DND-41 (cell line): ENCODE measurements around the gene SNCB.

ENCODE experiments used
- ATAC-seq: fragments of 200-7000 bp; cut with Tn5 transposase; 3 replicates; pipeline ENCODE4 v1.9.1; 2021; ENCODE audit warnings: low read depth; ENCODE audit not compliant: insufficient read depth
- DNase-seq: peaks from one replicate; pipeline ENCODE4 v3.0.0-alpha.2; 2020
- H2AFZ ChIP-seq: 2 replicates; pipeline ENCODE4 v1.6.0; 2012; ENCODE audit warnings: low read depth, low read length
- H3K27ac ChIP-seq: 2 replicates; pipeline ENCODE4 v1.5.1; 2012; ENCODE audit warnings: low read length, inconsistent platforms
- H3K27me3 ChIP-seq: fragments of 200-600 bp; sonication (generic); 2 replicates; pipeline ENCODE4 v1.6.0; 2012; ENCODE audit warnings: low read length, mild to moderate bottlenecking, inconsistent platforms; ENCODE audit not compliant: insufficient read depth, poor library complexity
- H3K36me3 ChIP-seq: 2 replicates; pipeline ENCODE4 v1.5.1; 2012; ENCODE audit warnings: low read length, inconsistent platforms; ENCODE audit not compliant: insufficient read depth
- H3K4me1 ChIP-seq: 2 replicates; pipeline ENCODE4 v1.5.1; 2012; ENCODE audit warnings: mild to moderate bottlenecking, low read length; ENCODE audit not compliant: insufficient read depth
- H3K4me2 ChIP-seq: 2 replicates; pipeline ENCODE4 v1.6.0; 2012; ENCODE audit warnings: mild to moderate bottlenecking, moderate library complexity, low read length, inconsistent platforms; ENCODE audit not compliant: insufficient read depth
- H3K4me3 ChIP-seq, 2 experiments: fragments of 200-600 bp in 1 of 2; shearing (Covaris generic) in 1 of 2; 2 replicates each; pipeline ENCODE4 v1.5.1; 2012 to 2016; ENCODE audit warnings: inconsistent platforms in 2 of 2, low read length in 2 of 2, mild to moderate bottlenecking in 2 of 2, low read depth in 1 of 2, moderate library complexity in 1 of 2
- H3K79me2 ChIP-seq: 2 replicates; pipeline ENCODE4 v1.6.0; 2012; ENCODE audit warnings: low read length, inconsistent platforms; ENCODE audit not compliant: insufficient read depth
- H3K9ac ChIP-seq: 2 replicates; pipeline ENCODE4 v1.6.0; 2012; ENCODE audit warnings: low read depth, mild to moderate bottlenecking, inconsistent platforms, low read length, moderate library complexity
- H3K9me3 ChIP-seq: 2 replicates; pipeline ENCODE4 v1.5.1; 2012; ENCODE audit warnings: low read length, moderate library complexity, mild to moderate bottlenecking, inconsistent platforms; ENCODE audit not compliant: insufficient read depth, severe bottlenecking
- H4K20me1 ChIP-seq: 2 replicates; pipeline ENCODE4 v1.6.0; 2012; ENCODE audit warnings: low read length; ENCODE audit not compliant: insufficient read depth
- EZH2 ChIP-seq: IDR thresholded peaks from 3 replicates; pipeline ENCODE4 v1.6.1; 2012; ENCODE audit warnings: borderline replicate concordance, low read depth, mild to moderate bottlenecking, moderate library complexity, low read length, inconsistent platforms; ENCODE audit not compliant: severe bottlenecking
- TF ChIP-seq, protein P1 (sequence below): IDR thresholded peaks from 2 replicates; pipeline ENCODE4 v1.5.1; 2012; ENCODE audit warnings: borderline replicate concordance, low read length, moderate library complexity, mild to moderate bottlenecking; ENCODE audit not compliant: poor library complexity, severe bottlenecking; ENCODE audit errors: extremely low read depth

The SNCB gene

DNA sequence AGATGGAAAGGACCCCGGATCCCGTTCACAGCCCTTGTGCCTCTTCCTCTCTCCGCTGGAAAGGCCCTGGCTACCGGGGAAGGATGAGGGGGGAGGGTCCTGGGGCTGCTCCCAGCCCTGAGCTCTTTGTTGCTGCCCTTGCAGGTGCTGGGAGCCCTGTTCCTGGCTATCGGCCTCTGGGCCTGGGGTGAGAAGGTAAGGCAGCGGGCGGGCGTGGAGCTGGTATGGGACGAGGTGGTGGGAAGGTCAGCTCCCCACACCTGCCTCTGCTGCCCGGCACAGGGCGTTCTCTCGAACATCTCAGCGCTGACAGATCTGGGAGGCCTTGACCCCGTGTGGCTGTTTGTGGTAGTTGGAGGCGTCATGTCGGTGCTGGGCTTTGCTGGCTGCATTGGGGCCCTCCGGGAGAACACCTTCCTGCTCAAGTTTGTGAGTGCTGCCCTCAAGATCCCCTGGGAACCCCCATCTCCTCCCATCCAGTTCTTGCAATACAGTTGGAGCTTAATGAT, 21.2 kb upstream of the SNCB start:
- Histone ChIP-seq H3K27me3 (no peaks in the 10 kb centered on the region), H3K36me3 (peaks cover 39% of the 10 kb centered on the region), H3K4me1 (peaks cover 32% of the 10 kb centered on the region), H3K9ac (no peak overlapping the region), H3K27ac (no peak overlapping the region), H3K79me2 (peaks cover 27% of the 10 kb centered on the region), H3K4me3 (no peak overlapping the region), H4K20me1 (peaks cover 31% of the 10 kb centered on the region; the same call in 1 of the 2 replicates), H3K4me2 (no peak overlapping the region), H3K9me3 (no peaks in the 10 kb centered on the region), H2AFZ (no peak overlapping the region)
- ATAC-seq (no peak), DNase-seq (no peak)
- no peak for TF ChIP-seq EZH2

DNA sequence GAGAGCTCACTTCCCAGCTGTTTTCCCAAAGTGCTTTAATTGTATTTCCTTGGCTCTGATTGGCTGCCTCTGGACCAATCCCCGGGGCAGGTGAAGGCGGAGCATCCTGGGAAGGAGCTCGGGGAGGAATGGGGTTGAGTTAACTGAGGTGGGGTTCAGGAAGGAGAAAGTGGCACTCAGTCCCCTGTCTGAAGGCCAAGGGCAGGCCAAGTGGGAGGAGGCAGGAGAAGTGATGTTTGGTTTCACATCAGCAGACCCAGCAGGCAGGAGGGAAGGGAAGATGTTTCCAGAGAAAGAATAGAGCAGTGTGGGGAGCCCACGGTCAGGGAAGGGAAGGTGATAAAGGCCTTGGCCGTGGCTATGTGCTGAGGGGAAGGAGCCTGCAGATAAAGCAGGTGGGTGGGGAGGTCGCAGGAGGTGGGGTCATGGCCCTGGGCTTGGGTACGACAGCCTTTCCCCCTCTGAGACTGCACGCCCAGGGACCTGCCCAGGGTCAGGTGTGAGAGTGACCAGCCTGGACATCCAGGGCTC, 20.1 kb upstream of the SNCB start:
- DNase-seq: no peak
- peaks cover 40% of the 10 kb centered on the region for H3K4me1 ChIP-seq
- H3K9ac ChIP-seq: no peak overlapping the region
- TF ChIP-seq, protein P1, sequence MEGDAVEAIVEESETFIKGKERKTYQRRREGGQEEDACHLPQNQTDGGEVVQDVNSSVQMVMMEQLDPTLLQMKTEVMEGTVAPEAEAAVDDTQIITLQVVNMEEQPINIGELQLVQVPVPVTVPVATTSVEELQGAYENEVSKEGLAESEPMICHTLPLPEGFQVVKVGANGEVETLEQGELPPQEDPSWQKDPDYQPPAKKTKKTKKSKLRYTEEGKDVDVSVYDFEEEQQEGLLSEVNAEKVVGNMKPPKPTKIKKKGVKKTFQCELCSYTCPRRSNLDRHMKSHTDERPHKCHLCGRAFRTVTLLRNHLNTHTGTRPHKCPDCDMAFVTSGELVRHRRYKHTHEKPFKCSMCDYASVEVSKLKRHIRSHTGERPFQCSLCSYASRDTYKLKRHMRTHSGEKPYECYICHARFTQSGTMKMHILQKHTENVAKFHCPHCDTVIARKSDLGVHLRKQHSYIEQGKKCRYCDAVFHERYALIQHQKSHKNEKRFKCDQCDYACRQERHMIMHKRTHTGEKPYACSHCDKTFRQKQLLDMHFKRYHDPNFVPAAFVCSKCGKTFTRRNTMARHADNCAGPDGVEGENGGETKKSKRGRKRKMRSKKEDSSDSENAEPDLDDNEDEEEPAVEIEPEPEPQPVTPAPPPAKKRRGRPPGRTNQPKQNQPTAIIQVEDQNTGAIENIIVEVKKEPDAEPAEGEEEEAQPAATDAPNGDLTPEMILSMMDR: no peak
- TF ChIP-seq EZH2: no peak
- H4K20me1 ChIP-seq: peaks cover 31% of the 10 kb centered on the region; the same call in 1 of the 2 replicates
- H2AFZ ChIP-seq: no peak overlapping the region
- peaks cover 27% of the 10 kb centered on the region for H3K79me2 ChIP-seq
- no peak overlapping the region for H3K4me3 ChIP-seq
- no peak overlapping the region for H3K27ac ChIP-seq
- no peak for ATAC-seq
- peaks cover 31% of the 10 kb centered on the region for H3K36me3 ChIP-seq
- H3K9me3 ChIP-seq: no peaks in the 10 kb centered on the region
- H3K4me2 ChIP-seq: no peak overlapping the region
- H3K27me3 ChIP-seq: no peaks in the 10 kb centered on the region

DNA sequence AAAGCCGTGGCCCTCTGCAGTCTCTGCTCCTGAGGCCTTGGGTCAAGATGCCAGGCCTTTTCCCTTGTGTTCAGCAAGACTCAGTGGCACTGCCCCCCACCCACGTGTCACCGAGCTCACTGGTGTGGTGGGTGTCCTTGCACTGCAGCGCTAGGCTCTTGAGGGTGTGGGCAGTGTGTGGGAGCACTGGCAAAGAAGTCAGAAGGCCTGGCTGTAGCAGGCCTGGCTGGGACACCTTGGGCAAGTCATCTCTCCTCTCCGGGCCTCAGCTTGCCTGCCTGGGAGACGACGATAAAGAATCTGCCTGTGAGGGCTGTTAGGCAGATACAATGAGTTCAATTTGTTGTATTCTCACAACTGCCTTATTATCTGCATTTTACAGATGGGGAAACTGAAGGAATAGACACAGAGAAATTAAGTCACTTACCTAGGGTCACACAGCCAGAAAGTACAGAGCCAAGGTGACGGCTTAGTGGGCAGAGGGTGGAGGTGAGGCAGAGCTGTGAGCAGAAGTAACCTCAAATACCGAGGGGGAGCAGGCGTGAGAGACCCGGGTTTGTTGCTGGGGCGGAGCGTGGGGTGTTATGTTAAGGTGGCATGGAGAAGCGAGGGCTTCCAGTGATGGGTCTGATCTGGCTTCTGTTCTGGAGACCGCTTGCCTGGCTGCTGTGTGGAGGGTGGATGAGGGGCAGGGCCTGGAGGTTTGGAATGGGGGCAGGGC, 18.3 kb upstream of the SNCB start:
- H3K36me3 ChIP-seq: peaks cover 16% of the 10 kb centered on the region
- no peaks in the 10 kb centered on the region for H3K27me3 ChIP-seq
- peak overlapping the region; percentile 83 to 90; a peak in 3 of 4 replicates for H3K4me3 ChIP-seq
- peaks cover 31% of the 10 kb centered on the region; the same call in 1 of the 2 replicates for H4K20me1 ChIP-seq
- ATAC-seq: no peak
- no peak for DNase-seq
- peak overlapping the region; percentile 87; the same call in 1 of the 2 replicates for H3K27ac ChIP-seq
- peak overlapping the region; percentile 93; the same call in 1 of the 2 replicates for H3K9ac ChIP-seq
- H2AFZ ChIP-seq: no peak overlapping the region
- H3K79me2 ChIP-seq: peaks cover 27% of the 10 kb centered on the region
- H3K9me3 ChIP-seq: no peaks in the 10 kb centered on the region
- TF ChIP-seq, protein P1: no peak
- H3K4me2 ChIP-seq: peak overlapping the region; percentile 99
- H3K4me1 ChIP-seq: peaks cover 40% of the 10 kb centered on the region

DNA sequence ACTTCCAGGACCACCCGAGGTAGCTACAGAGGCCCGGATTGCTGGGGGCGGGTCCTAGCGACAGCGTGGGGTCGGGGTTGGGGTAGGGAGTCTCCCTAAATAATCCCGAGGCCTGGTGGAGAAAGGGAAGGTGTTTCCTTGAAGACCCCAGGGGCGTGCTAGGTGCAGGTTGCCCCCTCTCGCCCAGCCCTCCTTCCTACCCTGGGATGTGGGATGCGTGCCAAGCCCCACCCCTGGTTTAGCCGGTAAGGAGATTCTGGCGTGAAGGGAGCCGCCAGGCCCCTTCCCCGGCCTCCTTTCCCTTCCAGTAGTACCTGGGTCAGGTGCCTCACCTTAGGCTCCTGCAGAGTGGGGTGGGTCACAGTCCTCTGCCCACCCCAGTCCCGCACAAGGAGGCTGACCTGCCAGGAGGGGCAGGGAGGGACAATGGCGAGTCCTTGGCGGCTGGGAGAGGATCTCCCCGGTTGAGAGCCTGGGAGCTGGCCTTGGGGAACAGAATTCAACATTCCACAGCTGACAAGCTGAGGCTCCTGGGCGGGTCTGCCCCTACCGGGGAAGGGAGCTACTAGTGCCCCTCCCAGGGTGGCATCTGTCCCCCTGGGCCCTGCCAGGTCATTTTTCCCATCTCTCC, 17.6 kb upstream of the SNCB start:
- peaks cover 10% of the 10 kb centered on the region for H3K36me3 ChIP-seq
- peak overlapping the region; percentile 99 for H3K4me2 ChIP-seq
- H3K4me3 ChIP-seq: peak overlapping the region; percentile 83 to 90
- H3K79me2 ChIP-seq: peaks cover 27% of the 10 kb centered on the region
- no peaks in the 10 kb centered on the region for H3K27me3 ChIP-seq
- DNase-seq (no peak), ATAC-seq (no peak)
- H4K20me1 ChIP-seq: peaks cover 31% of the 10 kb centered on the region; the same call in 1 of the 2 replicates
- H3K9ac ChIP-seq: peak overlapping the region; percentile 93
- H3K4me1 ChIP-seq: peaks cover 40% of the 10 kb centered on the region
- no peaks in the 10 kb centered on the region for H3K9me3 ChIP-seq
- peak overlapping the region; percentile 98 for H2AFZ ChIP-seq
- no peak for TF ChIP-seq EZH2
- TF ChIP-seq, protein P1: no peak
- peak overlapping the region; percentile 87 for H3K27ac ChIP-seq
